Measurements from ENCODE around the gene ARHGAP36.

ARHGAP36 gene

GRCh38 chrX:131068945-131069719 lies 11.0 kb downstream of the ARHGAP36 start:
- DNase-seq (ENCODE audit: low read depth), result no peak

GRCh38 chrX:131072871-131073571 lies 14.9 kb downstream of the ARHGAP36 start:
- DNase-seq (ENCODE audit: low read depth), result no peak

- DNase-seq (ENCODE audit: low read depth), result no peak
These were observed 15.5 kb downstream of the ARHGAP36 start for GRCh38 chrX:131073607-131074006.

- DNase-seq (ENCODE audit: low read depth), result no peak
These were observed 23.9 kb downstream of the ARHGAP36 start for GRCh38 chrX:131081772-131082740.

GRCh38 chrX:131083510-131084142 lies 25.5 kb downstream of the ARHGAP36 start:
- no peak for DNase-seq (ENCODE audit: low read depth)

- DNase-seq (ENCODE audit: low read depth), result no peak
These were observed 26.0 kb downstream of the ARHGAP36 start for GRCh38 chrX:131084145-131084544.

GRCh38 chrX:131136776-131137175 lies 78.6 kb downstream of the ARHGAP36 start:
- no peak for DNase-seq (ENCODE audit: low read depth)

- DNase-seq (ENCODE audit: low read depth), result no peak
These were observed 80.9 kb downstream of the ARHGAP36 start for GRCh38 chrX:131139072-131139471.

Data from T follicular helper cell (primary cell).